Cardiac muscle cell (in vitro differentiated cells and primary cell): Measurements from ENCODE around the gene RNF220. TPM values are rescaled to one million over a fixed set of nuclear protein-coding genes. Genes with fewer than 3 reads are reported as not detected.

ENCODE experiments used
- DNase-seq, 2 donors: peaks; one replicate each; pipeline versions ENCODE4 v3.0.0 to v3.0.0-alpha.2; 2010 to 2017; ENCODE audit warnings: low read depth in 1 of 2, low spot score in 1 of 2
- H3K27ac ChIP-seq: fragments of 200-600 bp; sonication (generic); 2 replicates; pipeline ENCODE4 v1.5.1; 2016
- H3K27me3 ChIP-seq: fragments of 200-600 bp; sonication (generic); 2 replicates; pipeline ENCODE4 v1.6.0; 2016; ENCODE audit warnings: control low read depth
- H3K36me3 ChIP-seq: fragments of 200-600 bp; sonication (generic); 2 replicates; pipeline ENCODE4 v1.5.1; 2016; ENCODE audit warnings: control low read depth
- H3K4me1 ChIP-seq: fragments of 200-600 bp; sonication (generic); 2 replicates; pipeline ENCODE4 v1.8.1; 2017; ENCODE audit warnings: low read depth, mild to moderate bottlenecking, mixed run types
- H3K4me3 ChIP-seq: fragments of 200-600 bp; sonication (generic); 2 replicates; pipeline ENCODE4 v1.5.1; 2016; ENCODE audit warnings: mild to moderate bottlenecking
- H3K9me3 ChIP-seq: fragments of 200-600 bp; sonication (generic); 2 replicates; pipeline ENCODE4 v1.5.1; 2017; ENCODE audit warnings: low read depth, mild to moderate bottlenecking, control low read depth
- CTCF ChIP-seq: IDR thresholded peaks from 2 replicates; pipeline ENCODE4 v1.5.1; 2012; ENCODE audit warnings: low read depth, mild to moderate bottlenecking, low read length
- polyA plus RNA-seq: library from polyadenylated mRNA; unstranded; fragments of >200 nt; fragmentation: Nextera tagmentation; extraction: Ambion mirVana; gene quantifications from 2 replicates; pipeline ENCODE4 v1.2.1, GENCODE V29; 2016
- total RNA-seq: library from RNA; depleted of rRNA; stranded (reverse); fragments of >200 nt; gene quantifications from 2 replicates; pipeline ENCODE4 v1.2.3, GENCODE V29; 2016

The RNF220 gene
- total and polyA plus RNA-seq, 2 experiments from 2014 or later = 57.6 to 142 TPM

DNA sequence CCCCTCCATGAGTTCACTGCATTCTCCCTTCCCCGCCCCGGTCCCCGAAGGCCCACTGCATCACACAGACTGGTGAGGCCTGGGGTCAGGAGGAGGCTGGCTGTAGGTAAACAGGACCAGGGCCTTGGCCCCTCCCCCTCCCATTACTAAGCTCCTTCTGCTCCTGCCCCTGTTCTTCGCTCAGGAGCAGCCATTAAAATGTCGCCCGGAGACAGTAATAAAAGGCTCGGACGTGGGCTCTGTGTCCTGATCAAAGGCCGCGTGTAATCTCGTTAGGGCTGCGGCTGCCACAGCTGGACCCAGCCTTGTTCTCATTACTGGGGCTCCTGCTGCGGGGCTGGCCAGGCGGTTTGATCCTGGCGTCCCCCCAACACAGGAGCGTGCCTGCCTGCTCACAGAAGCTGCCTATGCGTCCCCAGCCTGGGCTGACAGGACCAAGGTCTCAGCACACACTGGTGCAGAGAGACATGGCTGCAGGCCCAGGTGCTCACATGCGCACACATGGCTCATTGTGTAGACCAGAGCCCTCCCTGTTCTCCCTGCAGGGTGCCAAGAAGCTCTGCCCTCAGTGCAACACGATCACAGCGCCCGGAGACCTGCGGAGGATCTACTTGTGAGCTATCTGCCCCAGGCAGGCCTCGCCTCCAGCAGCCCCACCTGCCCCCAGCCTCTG, 245.2 kb downstream of the RNF220 start:
- Histone ChIP-seq H3K27ac (no peak overlapping the region), H3K9me3 (no peaks in the 10 kb centered on the region), H3K36me3 (peaks cover 22% of the 10 kb centered on the region), H3K4me3 (no peak overlapping the region), H3K4me1 (no peaks in the 10 kb centered on the region), H3K27me3 (no peaks in the 10 kb centered on the region)
- no peak for DNase-seq
- no peak for TF ChIP-seq CTCF

GRCh38 chr1:44651069-44651468, 246.0 kb downstream of the RNF220 start:
- Histone ChIP-seq H3K9me3 (no peaks in the 10 kb centered on the region), H3K27ac (no peak overlapping the region), H3K4me1 (no peaks in the 10 kb centered on the region), H3K4me3 (no peak overlapping the region), H3K36me3 (peaks cover 15% of the 10 kb centered on the region), H3K27me3 (no peaks in the 10 kb centered on the region)
- DNase-seq = no peak
- TF ChIP-seq CTCF = no peak

DNA sequence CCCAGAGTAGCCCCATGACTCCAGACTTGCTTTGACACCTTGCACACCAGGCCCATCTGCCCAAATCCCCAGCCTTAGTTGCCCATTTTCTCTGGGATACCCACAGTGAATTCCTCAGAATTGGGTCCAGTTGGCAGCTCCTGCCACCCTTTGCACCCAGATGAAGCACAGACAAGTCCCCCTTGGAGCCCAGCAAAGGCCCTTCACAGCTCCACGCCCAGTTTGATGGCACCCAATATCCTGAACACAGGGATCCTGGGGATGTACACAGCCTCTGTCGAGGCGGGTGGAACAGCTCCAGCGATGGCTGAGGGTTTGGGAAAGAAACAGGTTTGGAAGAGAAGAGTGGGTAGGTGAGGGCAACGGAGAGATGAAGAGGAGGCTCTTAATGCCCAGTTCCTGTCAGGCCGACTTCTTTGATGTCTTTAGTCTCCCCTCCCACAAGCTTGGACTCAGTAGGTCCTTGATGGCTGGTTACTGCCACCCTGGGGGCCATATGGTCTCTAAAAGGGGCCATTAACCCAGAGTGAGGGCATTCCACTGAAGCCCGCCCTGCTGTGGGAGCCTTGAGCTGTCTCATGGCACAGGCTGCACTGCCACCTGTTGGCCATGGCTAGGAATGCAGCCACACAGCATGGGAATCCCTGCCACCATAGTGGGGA, 247.5 kb downstream of the RNF220 start:
- DNase-seq = peak; percentile 68 to 82
- Histone ChIP-seq H3K4me1 (no peaks in the 10 kb centered on the region), H3K27ac (peak overlapping the region; percentile 8), H3K36me3 (peaks cover 15% of the 10 kb centered on the region), H3K4me3 (no peak overlapping the region), H3K9me3 (no peaks in the 10 kb centered on the region), H3K27me3 (no peaks in the 10 kb centered on the region)
- TF ChIP-seq CTCF = peak; percentile 96

DNA sequence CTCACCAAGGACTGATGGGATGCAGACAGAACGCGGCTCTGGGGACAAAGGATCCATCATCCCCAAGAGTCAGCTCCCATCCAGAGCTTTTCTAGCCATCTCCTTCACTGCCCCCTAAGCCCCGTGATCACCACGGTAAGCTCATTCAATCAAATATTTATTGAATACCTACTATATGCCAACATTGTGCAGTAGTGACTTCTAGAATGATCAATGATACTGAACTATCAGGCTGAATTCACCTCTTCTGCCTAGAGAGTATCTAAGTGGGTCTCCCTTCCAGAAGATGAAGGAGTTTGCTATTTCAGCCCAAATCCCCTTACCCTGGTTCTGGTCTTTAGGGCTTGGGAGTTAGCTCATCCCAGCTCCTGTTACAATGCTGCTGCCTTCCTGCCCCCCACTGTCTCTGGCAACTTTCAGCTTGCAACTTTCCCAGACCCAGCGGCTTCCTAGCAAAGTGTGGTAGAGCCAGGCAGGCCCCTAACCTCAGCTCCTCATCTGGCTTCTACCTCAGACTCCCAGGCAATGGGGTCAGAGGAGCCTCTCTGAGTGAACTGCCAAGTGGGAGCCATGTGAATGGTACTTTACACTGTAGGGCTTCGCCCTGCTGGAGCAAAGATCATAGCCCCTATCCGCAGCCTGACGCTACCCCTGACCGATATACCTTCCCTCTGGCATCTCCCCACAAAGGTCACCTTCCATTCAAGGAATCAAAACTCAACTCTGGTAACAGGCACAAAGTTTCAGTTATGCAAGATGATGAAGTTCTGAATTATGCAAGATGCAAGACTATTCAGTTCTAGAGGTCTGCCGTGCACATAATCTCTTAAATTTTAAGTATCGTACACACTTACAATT, 248.3 kb downstream of the RNF220 start:
- DNase-seq = no peak
- H3K27me3 ChIP-seq = no peaks in the 10 kb centered on the region
- H3K27ac ChIP-seq = no peak overlapping the region
- H3K4me1 ChIP-seq = no peaks in the 10 kb centered on the region
- H3K36me3 ChIP-seq = peaks cover 15% of the 10 kb centered on the region
- no peak overlapping the region for H3K4me3 ChIP-seq
- H3K9me3 ChIP-seq = no peaks in the 10 kb centered on the region
- TF ChIP-seq CTCF = no peak

DNA sequence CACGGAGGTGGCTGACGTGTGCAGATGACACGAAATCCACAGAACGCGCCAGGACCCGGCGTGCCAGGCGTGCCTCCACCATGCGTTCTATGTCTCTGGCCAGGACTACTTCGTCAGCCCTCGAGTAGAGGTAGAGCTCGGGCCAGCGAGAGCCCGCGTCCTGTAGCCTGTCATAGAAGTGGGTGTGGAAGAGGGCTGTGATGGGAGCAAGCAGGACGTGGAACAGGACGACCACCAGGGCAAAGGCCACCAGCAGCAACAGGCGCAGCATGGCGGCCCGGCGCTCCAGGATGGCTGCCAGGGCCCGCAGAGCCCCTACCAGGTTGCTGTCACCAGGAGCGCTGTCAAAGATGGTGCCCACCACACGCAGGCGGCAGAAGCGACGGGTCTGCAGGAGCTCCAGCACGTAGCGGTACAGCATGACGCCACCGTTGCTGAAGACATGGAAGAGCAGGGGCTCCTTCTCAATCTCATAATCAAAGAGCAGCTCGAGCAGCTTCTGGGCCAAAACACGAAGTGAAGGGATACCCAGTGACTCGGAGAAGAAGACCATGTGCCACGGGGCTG, 249.6 kb downstream of the RNF220 start:
- H3K9me3 ChIP-seq = no peaks in the 10 kb centered on the region
- H3K4me3 ChIP-seq = no peak overlapping the region
- no peaks in the 10 kb centered on the region for H3K4me1 ChIP-seq
- no peak for TF ChIP-seq CTCF
- H3K27ac ChIP-seq = no peak overlapping the region
- no peak for DNase-seq
- H3K36me3 ChIP-seq = peaks cover 10% of the 10 kb centered on the region
- H3K27me3 ChIP-seq = no peaks in the 10 kb centered on the region
